Astrocyte of the hippocampus (primary cell): Measurements from ENCODE around the gene PDAP1.
"Not testable (repeated sequence)": the region's sequence is repeated elsewhere in the genome, so short reads cannot be mapped to it uniquely, and the experiment has no call there.

Experiments used
- DNase-seq: peaks from one replicate; pipeline ENCODE4 v3.0.0; 2011; ENCODE audit warnings: low read depth, low spot score

The PDAP1 gene

GRCh38 chr7:99379693-99380031 is 28.7 kb downstream of the PDAP1 start:
- DNase-seq, result not testable (repeated sequence)

GRCh38 chr7:99379043-99379577 is 29.3 kb downstream of the PDAP1 start:
- DNase-seq, result peak; percentile 81

- DNase-seq, result peak; percentile 82
Measured at GRCh38 chr7:99375070-99375807, 33.2 kb downstream of the PDAP1 start.

- DNase-seq, result peak; percentile 86
Measured at GRCh38 chr7:99374111-99375064, 34.0 kb downstream of the PDAP1 start, which contains the start of gene ARPC1B. TSS of gene ARPC1B (plus strand) at chr7:99374730. CDS start at chr7:99385715, 10,985 bp downstream.

GRCh38 chr7:99373091-99374066 is 35.0 kb downstream of the PDAP1 start:
- no peak for DNase-seq

GRCh38 chr7:99372275-99373090 is 35.9 kb downstream of the PDAP1 start:
- peak; percentile 60 for DNase-seq

GRCh38 chr7:99371376-99371920 is 36.9 kb downstream of the PDAP1 start:
- no peak for DNase-seq

- DNase-seq, result peak; percentile 51
Measured at GRCh38 chr7:99369767-99370391, 38.5 kb downstream of the PDAP1 start.

- peak; percentile 56 for DNase-seq
Measured at GRCh38 chr7:99368750-99369389, 39.5 kb downstream of the PDAP1 start.

- no peak for DNase-seq
Measured at GRCh38 chr7:99366646-99367045, 41.8 kb downstream of the PDAP1 start.

GRCh38 chr7:99365318-99366141 is 42.9 kb downstream of the PDAP1 start:
- no peak for DNase-seq

- no peak for DNase-seq
Measured at GRCh38 chr7:99363286-99363685, 45.1 kb downstream of the PDAP1 start.

GRCh38 chr7:99362801-99363200 is 45.6 kb downstream of the PDAP1 start:
- peak; percentile 79 for DNase-seq

GRCh38 chr7:99359465-99360154 is 48.8 kb downstream of the PDAP1 start:
- DNase-seq, result no peak

- not testable (repeated sequence) for DNase-seq
Measured at GRCh38 chr7:99358521-99358920, 49.9 kb downstream of the PDAP1 start.

- no peak for DNase-seq
Measured at GRCh38 chr7:99357701-99358490, 50.5 kb downstream of the PDAP1 start.

- no peak for DNase-seq
Measured at GRCh38 chr7:99355098-99355497, 53.3 kb downstream of the PDAP1 start.
